ENCODE results near the gene CAPN2.
"Not testable (repeated sequence)": the region's sequence is repeated elsewhere in the genome, so short reads cannot be mapped to it uniquely, and the experiment has no call there.

CAPN2 gene

DNA sequence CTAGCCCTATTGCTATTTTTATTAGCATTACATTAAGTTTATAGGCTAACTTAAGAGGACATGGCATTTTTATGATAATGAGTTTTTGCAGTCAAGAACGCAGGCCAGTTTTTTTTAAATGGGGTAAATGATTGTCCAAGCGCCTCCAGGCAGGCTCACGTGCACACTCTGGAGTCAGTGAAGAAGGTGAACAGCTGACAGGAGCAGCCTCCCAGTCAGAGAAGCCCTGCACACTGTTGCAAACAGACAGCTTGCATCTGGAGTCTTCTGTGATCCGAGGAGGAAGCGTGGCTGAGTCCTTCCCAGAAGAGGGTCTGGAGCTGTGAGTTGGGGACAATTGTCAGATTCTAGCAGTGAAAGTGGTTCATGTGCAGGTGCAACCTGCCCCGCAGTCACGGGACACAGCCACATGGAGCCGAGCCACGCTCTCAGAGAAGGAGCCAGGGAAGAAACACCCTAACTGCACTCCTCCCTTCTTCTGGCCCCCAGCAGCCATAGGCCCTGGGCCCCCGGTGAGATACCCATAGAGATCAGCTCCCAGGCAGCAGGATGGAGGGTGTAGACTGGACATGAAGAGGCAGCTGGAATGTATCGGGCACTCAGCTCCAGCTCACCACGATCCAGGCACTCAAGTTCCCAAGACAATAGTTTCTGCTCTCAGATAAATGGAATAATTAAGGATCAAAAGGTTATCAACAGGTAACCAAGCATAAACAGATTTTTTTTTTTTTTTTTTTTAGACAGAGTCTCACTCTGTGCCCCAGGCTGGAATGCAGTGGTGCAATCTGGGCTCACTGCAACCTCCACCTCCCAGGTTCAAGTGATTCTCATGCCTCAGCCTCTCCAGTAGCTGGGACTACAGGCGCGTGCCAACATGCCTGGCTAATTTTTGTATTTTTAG, 26.4 kb downstream of the CAPN2 start:
- DNase-seq (ENCODE audit: low read depth in 4 of 4, low spot score in 1 of 4): no peak

DNA sequence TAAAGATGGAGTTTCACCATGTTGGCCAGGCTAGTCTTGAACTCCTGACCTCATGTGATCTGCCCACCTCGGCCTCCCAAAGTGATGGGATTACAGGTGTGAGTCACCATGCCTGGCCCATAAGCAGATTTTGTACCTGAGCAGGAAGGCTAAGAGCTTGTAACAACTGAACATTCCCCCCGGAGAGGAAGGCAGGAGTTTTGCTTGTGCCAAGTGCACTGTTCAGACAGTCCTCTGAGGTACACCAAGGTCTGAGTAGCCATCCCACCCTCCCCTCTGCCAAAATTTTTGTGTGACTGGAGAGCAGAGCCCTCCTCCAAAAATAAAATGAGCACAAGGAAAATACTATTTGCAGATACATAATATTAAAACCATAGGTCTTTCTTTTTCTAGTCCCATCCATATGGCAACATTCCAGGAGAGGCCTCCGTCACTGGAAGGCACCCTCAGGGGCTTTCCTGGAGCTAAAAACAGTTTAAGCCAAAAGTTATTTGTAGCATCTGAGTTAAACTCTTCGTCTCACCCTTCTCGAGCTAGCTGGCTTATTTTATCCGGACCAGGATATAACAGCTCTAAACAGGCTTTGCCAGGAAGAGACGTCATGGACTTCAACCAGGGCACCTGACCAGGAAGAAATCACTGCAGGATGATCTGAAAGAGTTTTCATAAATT, 27.2 kb downstream of the CAPN2 start:
- no peak for DNase-seq (ENCODE audit: low read depth in 4 of 4, low spot score in 1 of 4)

DNA sequence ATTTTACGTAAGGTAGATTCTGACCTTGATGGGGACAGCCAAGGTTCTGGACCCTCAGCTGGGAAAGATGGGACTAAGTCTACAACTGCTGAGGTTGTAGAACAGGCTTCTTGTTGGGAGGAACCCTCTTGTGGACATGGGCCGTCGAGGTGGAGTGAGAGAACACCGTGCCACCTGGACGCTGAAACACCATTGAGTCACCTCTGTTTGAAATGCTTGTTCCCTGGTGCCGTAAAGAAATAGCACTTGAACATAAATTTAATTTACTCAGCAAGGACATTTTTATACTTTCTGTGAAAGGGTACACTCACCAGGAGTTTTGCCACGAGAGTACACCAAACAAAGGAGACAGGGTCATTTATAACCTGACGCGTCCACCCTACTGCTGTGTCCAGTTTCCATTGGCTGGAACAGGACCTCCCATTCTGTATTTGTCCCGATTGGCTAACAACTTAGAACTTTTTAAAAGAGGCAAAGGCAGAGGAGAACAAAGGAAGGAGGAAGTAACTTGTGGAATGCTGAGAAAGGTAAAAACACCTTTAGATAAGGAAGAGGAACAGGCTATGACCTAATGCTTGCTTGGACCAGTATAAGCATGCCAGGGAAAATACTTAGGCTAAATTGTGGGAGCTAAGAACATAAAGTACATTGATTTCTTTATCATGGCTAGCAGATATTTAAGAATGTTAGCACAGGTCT, 27.8 kb downstream of the CAPN2 start:
- DNase-seq (ENCODE audit: low read depth in 4 of 4, low spot score in 1 of 4): not testable (repeated sequence)

DNA sequence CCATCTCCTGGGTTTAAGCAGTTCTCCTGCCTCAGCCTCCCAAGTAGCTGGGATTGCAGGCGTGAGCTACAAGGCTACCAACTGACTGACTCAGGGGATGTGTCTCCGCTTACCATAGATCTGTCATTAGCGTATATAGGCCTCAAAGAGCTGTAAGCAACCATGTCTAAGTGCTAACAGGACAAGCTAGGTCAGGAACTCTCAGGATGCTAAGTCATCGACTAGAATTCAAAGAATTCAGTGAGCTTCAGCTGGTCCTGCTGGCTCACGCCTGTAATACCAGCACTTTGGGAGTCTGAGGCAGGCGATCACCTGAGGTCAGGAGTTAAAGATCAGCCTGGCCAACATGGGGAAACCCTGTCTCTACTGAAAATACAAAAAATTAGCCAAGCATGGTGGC, 29.5 kb downstream of the CAPN2 start:
- DNase-seq (ENCODE audit: low read depth in 4 of 4, low spot score in 1 of 4): no peak

DNA sequence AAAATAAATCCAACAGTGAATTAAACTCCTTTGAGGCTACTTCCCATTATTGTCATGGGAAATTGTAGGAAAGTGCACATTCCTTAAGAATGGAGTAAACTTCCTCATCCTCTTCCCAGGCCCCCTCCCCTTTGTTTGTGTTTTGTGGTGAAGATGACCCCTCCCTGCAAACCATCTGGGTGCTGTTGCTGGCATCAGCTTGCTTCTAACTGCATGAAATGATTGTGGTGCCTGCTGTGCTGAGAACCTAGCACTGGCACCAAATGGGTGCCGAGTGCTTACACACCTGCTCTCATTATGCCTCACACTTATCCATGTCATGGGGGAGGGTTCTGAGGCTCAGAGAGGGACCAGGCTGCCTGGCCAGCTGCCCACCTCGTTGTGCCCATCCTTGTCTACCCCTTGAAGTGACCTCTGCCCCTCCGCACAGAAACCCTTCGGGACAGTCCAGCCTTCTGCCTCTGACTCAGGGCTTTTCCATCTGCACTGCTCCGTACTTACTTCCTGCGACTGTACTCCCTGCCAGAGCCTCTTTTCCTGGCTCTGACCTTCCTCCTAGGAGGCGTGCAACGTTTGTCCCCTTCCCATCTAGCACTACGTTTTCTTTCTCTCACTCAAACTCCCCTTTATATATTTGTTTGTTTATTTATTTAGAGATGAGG, 30.6 kb downstream of the CAPN2 start:
- DNase-seq (ENCODE audit: low read depth in 4 of 4, low spot score in 1 of 4): no peak

DNA sequence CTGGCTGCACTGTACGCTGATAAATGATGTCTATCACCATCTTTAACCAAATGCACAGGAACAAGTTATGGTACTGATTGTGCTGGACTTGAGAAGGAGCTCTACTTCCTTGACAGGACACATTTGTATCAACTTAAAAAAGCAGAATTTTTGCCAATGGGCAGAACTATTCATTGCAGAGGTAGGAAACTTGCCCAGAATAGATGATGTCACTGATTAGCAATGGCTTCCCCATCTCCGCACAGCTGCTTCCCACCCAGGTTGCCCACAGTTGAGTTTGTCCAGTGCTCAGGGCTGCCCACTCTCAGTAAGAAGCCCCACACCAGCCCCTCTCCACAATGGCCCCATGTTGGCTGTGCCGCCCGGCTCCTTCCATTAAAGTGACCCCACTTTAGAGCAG, 33.4 kb downstream of the CAPN2 start:
- DNase-seq (ENCODE audit: low read depth in 4 of 4, low spot score in 1 of 4): no peak

DNA sequence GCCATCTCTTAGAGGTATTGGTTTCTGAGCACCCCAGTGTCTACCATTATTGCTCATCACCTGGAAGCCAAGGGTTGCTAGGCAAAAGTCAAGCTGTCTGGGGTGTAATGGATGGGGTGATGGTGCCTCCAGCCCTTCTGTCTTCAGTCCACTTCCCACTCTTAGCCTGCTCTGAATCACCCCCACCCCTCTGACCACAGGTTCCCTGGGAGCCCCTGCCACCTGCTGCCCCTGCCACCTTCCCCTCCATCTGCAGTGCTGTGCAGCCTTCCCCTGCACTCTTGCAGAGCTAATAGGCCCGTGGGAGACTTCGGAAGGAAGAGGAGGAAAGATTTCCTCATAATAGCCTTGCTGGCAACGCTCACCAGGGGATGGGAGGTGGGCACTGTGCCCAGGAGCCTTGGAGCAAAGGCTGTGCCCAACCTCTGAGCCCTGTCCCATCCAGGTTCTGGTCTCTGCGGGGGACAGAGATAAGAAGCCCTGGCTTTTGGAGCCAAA, 35.5 kb downstream of the CAPN2 start:
- no peak for DNase-seq (ENCODE audit: low read depth in 4 of 4, low spot score in 1 of 4)

DNA sequence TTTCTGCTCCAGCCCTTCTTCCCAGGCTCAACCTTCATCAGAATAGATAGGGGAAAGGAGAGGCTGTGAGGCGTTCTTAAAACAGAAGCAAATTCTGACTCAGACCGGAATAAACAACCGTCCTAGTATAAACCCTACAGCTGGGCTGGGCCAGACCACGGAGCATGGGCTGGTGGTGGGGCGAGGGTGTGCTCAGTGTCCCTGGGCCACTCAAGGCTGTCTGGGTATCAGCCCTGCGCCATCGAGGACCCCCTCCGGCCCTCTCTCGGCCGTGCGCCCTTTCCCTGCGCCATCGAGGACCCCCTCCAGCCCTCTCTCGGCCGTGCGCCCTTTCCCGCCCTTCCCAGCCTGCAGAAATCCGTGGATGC, 36.0 kb downstream of the CAPN2 start:
- DNase-seq (ENCODE audit: low read depth in 4 of 4, low spot score in 1 of 4): no peak

DNA sequence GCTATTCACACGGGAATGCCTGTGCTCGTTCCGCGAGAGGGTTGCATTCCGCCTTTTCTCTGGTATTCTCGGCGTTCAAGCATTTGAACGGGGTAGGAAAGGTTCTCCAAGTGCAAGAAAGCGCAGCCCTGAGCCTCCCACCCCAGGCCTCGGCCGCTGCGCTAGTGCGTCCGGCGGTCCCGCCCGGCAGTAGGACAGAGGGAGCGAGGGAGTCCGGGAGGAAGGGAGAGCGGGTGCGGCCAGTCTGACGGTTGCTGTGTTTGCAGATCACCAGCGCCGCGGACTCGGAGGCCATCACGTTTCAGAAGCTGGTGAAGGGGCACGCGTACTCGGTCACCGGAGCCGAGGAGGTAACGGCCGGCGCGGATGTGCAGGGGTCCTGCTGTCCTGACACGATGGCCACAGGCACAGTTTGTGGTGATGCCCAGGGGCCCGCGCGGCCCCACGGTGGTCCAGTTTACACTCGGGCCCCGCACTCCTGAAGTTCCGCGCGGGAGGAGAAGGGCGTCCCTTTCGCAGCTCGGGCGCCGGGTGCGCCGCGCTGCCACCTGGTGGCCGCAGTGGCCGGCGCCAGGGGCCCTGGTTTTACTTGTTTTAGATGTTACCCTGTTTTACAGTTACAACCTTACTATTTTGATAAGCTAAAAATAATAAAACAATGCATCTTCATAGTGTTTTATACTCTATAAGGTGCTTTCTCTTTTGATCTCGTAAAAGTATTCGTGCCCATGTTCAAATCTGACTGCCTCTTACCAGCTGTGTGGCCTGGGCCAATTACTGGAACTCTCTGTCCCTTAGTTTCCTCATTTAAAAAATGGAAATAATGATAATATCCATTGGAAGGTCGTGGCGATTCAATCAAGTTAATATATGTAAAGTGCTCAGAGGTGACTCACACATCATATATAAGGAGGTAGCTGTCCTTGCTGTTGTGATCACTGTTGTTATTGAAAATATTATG, 36.7 kb downstream of the CAPN2 start:
- DNase-seq (ENCODE audit: low read depth in 4 of 4, low spot score in 1 of 4): peak; percentile 32 to 55 (median 48)

DNA sequence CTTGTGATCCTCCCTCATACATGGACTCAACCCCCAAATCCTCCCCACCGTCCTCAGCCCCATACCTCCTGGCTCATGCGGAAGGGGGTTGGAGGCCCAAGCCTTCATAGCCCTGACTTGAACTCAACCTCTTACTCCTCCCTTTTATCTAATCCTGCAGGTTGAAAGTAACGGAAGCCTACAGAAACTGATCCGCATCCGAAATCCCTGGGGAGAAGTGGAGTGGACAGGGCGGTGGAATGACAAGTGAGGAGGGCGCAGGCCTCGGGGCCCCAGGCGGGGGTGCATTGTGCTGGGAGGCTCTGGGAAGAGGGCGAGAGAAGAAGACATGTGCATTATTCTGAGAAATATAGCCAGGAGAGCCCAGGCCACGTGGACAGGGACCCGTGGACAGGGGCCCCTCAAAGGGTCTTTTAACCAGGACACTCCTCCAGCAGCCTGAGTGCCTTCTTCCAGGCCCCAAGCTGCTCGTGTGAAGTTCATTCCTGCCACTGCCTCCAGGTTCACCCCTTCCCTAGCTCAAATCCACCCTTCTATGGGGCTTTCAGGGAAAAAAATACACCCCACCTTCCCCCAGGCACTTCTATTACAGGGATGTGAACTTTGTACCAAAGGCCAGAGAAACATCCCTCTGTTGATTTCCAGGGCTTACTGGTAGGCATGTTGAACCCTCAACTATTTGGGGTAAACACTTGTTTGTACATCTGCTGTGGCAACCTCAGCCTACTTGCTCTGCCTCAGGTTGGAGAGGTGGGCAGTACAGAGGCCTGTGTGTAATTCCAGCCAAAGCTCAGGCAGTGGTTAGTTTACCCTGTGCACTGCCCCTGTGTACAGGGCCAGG, 38.6 kb downstream of the CAPN2 start:
- no peak for DNase-seq (ENCODE audit: low read depth in 4 of 4, low spot score in 1 of 4)

DNA sequence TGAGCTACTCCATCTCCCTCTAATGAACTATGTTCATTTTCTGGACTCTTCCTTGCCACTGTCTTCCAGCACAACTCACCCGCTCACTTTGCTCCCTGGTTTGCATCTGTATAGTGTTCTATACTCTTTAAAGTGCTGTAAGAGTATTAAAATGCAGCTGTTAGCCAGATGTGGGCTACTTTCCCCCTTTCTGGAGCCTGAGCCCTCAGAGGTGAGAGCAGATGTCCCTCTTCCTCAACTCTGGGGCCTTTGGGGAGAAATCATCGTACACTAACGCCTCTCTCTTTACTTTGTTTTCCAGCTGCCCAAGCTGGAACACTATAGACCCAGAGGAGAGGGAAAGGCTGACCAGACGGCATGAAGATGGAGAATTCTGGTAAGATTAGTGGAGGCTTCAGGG, 39.4 kb downstream of the CAPN2 start:
- DNase-seq (ENCODE audit: low read depth in 4 of 4, low spot score in 1 of 4): no peak

DNA sequence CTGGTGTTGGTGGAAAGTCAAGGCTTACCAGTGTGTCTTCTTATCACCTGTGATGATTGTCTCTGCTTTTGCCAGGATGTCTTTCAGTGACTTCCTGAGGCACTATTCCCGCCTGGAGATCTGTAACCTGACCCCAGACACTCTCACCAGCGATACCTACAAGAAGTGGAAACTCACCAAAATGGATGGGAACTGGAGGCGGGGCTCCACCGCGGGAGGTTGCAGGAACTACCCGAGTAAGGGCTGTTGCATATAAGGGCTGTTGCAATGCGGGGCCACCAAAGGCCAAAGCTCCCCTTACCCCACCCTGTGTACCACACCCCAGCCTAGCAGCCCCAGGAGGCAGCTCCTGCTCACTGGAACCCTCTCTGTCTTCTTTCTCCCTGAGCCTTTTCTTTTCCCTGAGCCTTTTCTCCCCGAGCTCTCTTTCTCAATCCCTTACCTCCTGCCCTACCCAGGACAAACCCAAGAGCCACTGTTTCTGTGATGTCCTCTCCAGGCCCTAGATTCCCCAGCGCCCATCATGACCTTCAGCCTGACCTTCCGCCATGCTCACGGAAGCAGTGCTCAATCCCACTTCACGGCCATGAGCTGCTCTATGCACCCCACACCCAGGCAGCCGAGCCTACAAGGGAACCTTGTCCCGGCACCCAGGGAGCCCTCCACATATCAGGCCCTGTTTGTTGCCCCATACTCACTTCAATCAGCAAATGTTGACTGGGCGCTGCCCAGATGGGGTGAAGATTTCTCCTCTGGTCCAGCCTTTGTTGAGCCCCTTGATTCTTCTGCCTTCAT, 40.6 kb downstream of the CAPN2 start:
- no peak for DNase-seq (ENCODE audit: low read depth in 4 of 4, low spot score in 1 of 4)

DNA sequence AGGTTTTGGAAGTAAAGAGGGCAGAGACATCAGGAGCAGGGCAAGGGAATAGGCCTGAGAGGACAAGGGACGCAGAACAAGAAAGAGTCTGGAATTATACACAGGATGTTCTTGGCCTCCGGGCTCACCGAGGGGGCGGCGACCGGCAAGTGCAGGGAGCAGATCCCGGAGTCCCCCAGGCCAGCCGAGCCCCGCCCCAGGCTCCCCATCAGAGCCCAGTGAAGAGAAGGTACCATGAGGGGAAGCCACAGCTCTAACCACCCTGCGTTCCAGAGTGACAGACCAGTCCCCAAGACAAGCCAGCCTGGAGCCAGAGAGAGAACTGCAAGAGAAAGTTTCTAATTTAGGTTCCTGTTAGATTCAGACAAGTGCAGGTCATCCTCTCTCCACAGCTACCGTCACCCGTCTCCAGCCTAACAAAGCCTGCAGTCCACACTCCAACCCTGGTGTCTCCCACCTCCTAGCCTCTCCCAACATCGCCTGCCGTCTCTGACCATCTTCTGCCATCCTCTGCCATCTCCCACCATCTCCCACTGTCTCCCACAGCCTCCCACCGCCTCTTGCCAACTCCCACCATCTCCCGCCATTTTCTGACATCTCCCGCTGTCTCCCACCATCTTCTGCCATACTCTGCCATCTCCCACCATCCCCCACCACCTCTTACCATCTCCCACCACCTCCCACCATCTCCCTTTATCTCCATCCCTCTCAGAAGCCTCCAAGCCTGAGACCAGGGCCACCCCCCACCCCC, 42.5 kb downstream of the CAPN2 start:
- no peak for DNase-seq (ENCODE audit: low read depth in 4 of 4, low spot score in 1 of 4)

DNA sequence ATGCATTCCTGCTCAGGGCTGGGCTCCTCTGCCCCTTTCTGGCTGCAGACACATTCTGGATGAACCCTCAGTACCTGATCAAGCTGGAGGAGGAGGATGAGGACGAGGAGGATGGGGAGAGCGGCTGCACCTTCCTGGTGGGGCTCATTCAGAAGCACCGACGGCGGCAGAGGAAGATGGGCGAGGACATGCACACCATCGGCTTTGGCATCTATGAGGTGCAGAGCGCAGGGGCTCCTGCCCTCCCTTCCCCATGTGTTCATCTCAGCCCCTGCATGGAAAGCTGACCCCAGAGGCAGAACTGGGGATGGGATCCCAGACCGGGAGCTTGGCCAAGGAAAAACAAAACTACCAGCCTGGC, 43.1 kb downstream of the CAPN2 start:
- DNase-seq (ENCODE audit: low read depth in 4 of 4, low spot score in 1 of 4): no peak

DNA sequence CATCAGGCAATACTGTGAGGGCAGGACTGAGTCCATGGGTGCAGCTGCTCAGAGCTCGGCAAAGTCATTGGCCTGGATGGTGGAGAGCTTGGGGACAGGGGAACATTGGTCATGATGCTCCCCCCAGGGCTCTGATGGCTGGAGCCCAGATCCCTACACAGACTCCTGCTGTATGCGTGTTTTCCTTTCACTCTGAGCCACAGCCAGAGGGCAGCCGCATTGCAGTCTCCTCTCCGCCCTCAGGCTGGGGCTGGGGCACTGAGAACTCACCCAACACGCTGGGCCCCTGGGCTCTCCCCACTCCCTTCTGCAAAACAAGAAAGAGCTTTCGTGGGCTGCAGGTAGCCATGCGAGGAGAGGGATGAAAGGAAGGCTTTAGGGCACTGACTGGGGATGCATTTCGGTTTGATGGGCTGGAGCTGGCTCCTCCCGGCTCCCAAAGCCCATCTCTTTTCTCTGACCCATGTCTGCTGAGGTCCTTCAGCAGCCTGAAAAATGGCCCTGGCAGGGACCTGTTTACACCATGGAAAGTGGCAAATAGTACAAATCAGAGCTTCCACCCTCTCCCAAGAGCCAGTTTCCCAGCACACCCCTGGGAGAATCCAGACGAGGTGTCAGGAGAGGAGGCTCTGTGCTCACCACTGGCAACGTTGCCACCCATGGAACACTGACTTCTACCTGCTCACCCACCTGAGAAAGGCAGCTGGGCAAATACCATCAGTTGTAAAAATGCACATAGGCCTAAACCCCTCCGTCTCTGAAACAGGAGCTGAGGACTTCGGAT, 43.8 kb downstream of the CAPN2 start:
- DNase-seq (ENCODE audit: low read depth in 4 of 4, low spot score in 1 of 4): no peak

DNA sequence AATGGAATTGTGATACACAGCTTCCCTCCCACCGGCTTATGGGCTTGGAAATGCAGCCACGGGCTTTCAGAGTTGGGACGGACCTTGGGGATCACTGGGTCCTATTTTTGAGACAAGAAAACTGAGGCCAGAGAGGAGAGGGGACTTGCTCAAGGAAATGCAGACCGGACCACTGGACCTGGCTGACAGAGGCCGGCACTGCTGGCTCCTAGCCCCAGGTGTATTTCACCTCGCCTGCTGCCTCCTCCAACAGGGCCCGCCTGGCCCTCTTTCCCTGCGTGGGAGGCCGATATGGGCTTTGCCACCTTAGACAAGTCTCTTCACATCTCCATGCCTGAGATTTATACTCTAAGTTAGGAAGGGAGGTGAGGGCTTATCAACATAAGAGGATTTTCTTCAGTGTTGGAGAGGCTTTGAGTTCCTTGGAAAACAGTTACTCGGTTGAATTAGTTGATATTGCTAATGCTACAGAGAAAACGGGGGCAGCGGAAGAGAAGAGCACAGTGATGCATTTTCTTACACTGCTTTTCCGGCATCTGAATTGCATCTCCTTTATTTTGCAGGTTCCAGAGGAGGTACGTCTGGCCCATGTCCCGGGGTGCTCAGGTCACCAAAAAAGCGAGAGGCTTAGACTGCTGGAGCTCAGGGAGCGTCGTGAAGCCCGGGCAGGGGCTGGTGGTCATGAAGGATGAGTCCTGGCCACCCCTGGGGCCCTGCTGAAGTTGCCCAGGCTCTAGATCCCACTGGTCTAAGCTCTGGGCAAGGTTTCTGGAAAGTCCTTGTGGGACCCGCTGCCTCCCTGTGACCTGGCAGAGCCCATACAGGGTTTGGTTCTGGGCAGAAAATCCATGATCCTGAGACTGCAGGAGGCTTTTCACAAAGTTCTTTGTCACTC, 44.7 kb downstream of the CAPN2 start:
- no peak for DNase-seq (ENCODE audit: low read depth in 4 of 4, low spot score in 1 of 4)

Measured in stimulated activated CD4-positive, alpha-beta T cell treated with anti-CD3 and anti-CD28 coated beads, Interleukin-1b, Interleukin-23, amount 100 ng/mL, for 24 hours (primary cell).